ENCODE measurements around the gene HAGHL.

- TF ChIP-seq POLR2A (IDR thresholded peaks at IDR 0.05): no peak
- no peak for TF ChIP-seq CTCF (IDR thresholded peaks at IDR 0.05)
These were observed 38.6 kb downstream of the HAGHL start for GRCh38 chr16:765488-765865.

All from adrenal gland (tissue), 5 donors.